ENCODE measurements around the gene PTPRD. TPM values are rescaled to one million over a fixed set of nuclear protein-coding genes. Genes with fewer than 3 reads are reported as not detected.

The PTPRD gene
- total RNA-seq, 1 experiment from 2014 or later: 69.6 TPM

DNA sequence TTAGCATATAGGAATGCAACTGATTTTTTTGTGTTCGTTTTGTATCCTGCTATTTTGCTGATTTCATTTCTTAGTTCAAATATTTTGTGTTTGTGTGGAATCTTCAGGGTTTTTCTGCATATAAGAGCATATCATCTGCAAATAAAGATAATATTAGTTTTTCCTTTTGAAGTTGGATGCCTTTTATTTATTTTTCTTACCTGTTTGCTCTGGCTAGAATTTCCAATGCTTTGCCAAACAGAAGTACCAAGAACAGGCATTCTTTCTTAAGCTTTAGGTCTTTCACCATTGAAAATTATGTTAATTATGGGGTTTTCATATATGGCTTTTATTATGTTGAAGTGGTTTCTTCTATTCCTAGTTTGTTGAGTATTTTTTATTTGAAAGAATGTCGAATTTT, 2308.1 kb downstream of the PTPRD start:
- peaks cover 7% of the 10 kb centered on the region for H3K9me3 Mint-ChIP-seq
- no peak overlapping the region for H3K4me3 Mint-ChIP-seq
- H3K27ac Mint-ChIP-seq: no peak overlapping the region
- no peaks in the 10 kb centered on the region for H3K27me3 Mint-ChIP-seq (ENCODE audit: low read depth)
- no peaks in the 10 kb centered on the region for H3K4me1 Mint-ChIP-seq
- ChIA-PET CTCF (no interaction called here), POLR2A (no interaction called here)
- ATAC-seq: no peak
- no peaks in the 10 kb centered on the region for H3K36me3 Mint-ChIP-seq
- TF ChIP-seq TEAD1 (CRISPR knock-in tag; IDR thresholded peaks at IDR 0.05) (no peak), CREM (CRISPR knock-in tag; IDR thresholded peaks at IDR 0.05) (no peak), CBFB (CRISPR knock-in tag; IDR thresholded peaks at IDR 0.05; ENCODE audit: low read depth) (no peak), FOXP1 (CRISPR knock-in tag; IDR thresholded peaks at IDR 0.05; ENCODE audit: borderline replicate concordance) (no peak), ESRRA (CRISPR knock-in tag; IDR thresholded peaks at IDR 0.05; ENCODE audit: borderline replicate concordance) (no peak), SMAD4 (CRISPR knock-in tag; IDR thresholded peaks at IDR 0.05) (no peak), FOXP4 (CRISPR knock-in tag; IDR thresholded peaks at IDR 0.05) (no peak), OVOL2 (CRISPR knock-in tag; IDR thresholded peaks at IDR 0.05; ENCODE audit: borderline replicate concordance) (no peak), PRRX2 (CRISPR knock-in tag; IDR thresholded peaks at IDR 0.05) (no peak), NFATC4 (CRISPR knock-in tag; IDR thresholded peaks at IDR 0.05) (no peak), ELF4 (CRISPR knock-in tag; IDR thresholded peaks at IDR 0.05; ENCODE audit: low read depth) (no peak), E2F1 (CRISPR knock-in tag; IDR thresholded peaks at IDR 0.05) (no peak), ZBTB21 (CRISPR knock-in tag; IDR thresholded peaks at IDR 0.05; ENCODE audit: borderline replicate concordance) (no peak), RELA (CRISPR knock-in tag; IDR thresholded peaks at IDR 0.05; ENCODE audit: borderline replicate concordance) (no peak)
- TF ChIP-seq, protein P1, sequence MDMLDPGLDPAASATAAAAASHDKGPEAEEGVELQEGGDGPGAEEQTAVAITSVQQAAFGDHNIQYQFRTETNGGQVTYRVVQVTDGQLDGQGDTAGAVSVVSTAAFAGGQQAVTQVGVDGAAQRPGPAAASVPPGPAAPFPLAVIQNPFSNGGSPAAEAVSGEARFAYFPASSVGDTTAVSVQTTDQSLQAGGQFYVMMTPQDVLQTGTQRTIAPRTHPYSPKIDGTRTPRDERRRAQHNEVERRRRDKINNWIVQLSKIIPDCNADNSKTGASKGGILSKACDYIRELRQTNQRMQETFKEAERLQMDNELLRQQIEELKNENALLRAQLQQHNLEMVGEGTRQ (CRISPR knock-in tag; IDR thresholded peaks at IDR 0.05): no peak
- DNase-seq (ENCODE audit: low spot score): no peak

DNA sequence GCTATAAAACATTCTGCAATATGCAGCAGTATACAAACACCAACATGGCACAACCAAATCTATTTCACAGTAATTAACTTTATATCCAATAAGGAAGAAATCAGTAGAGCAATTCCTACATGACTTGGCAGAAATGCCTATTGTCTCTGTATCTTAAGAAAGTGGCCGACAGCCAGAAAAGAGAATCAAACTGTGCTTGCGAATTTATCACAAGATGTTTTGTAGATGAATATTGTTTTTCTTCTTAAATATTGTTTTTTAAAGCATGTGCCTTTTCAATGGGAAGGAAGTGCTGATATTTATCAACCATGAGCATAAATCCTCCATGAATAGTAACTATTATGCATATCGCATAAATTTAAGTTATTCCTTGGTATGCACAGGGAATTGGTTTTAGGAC, 2311.5 kb downstream of the PTPRD start:
- Mint-ChIP-seq H3K9me3 (peaks cover 7% of the 10 kb centered on the region), H3K27ac (no peak overlapping the region), H3K36me3 (no peaks in the 10 kb centered on the region), H3K4me1 (no peaks in the 10 kb centered on the region), H3K27me3 (ENCODE audit: low read depth) (no peaks in the 10 kb centered on the region), H3K4me3 (no peak overlapping the region)
- POLR2A ChIA-PET: no interaction called here
- no peak for ATAC-seq
- CTCF ChIA-PET: no interaction called here
- TF ChIP-seq JUN (CRISPR knock-in tag; IDR thresholded peaks at IDR 0.05): no peak
- TF ChIP-seq FOXK1 (CRISPR knock-in tag; IDR thresholded peaks at IDR 0.05): no peak
- TF ChIP-seq USF1 (CRISPR knock-in tag; IDR thresholded peaks at IDR 0.05): no peak
- TF ChIP-seq CREB1 (CRISPR knock-in tag; IDR thresholded peaks at IDR 0.05): no peak
- TF ChIP-seq FOXP1 (CRISPR knock-in tag; IDR thresholded peaks at IDR 0.05; ENCODE audit: borderline replicate concordance): no peak
- TF ChIP-seq, protein P2, sequence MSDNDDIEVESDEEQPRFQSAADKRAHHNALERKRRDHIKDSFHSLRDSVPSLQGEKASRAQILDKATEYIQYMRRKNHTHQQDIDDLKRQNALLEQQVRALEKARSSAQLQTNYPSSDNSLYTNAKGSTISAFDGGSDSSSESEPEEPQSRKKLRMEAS (CRISPR knock-in tag; IDR thresholded peaks at IDR 0.05): no peak
- TF ChIP-seq PRRX2 (CRISPR knock-in tag; IDR thresholded peaks at IDR 0.05): no peak
- TF ChIP-seq ZNF425 (CRISPR knock-in tag; conservative IDR thresholded peaks at IDR 0.05): no peak
- no peak for TF ChIP-seq NFATC4 (CRISPR knock-in tag; IDR thresholded peaks at IDR 0.05)
- no peak for TF ChIP-seq SMAD3 (CRISPR knock-in tag; IDR thresholded peaks at IDR 0.05; ENCODE audit: borderline replicate concordance)
- no peak for TF ChIP-seq NFYB (CRISPR knock-in tag; conservative IDR thresholded peaks at IDR 0.05; ENCODE audit: low read depth)
- no peak for TF ChIP-seq ZNF396 (CRISPR knock-in tag; IDR thresholded peaks at IDR 0.05; ENCODE audit: borderline replicate concordance)
- TF ChIP-seq, protein P3, sequence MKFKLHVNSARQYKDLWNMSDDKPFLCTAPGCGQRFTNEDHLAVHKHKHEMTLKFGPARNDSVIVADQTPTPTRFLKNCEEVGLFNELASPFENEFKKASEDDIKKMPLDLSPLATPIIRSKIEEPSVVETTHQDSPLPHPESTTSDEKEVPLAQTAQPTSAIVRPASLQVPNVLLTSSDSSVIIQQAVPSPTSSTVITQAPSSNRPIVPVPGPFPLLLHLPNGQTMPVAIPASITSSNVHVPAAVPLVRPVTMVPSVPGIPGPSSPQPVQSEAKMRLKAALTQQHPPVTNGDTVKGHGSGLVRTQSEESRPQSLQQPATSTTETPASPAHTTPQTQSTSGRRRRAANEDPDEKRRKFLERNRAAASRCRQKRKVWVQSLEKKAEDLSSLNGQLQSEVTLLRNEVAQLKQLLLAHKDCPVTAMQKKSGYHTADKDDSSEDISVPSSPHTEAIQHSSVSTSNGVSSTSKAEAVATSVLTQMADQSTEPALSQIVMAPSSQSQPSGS (CRISPR knock-in tag; IDR thresholded peaks at IDR 0.05; ENCODE audit: borderline replicate concordance, low read depth): no peak
- DNase-seq (ENCODE audit: low spot score): no peak
